WERI-Rb-1 (cell line): ENCODE measurements around the gene LZTFL1.

Source experiments
- DNase-seq: peaks from one replicate; pipeline ENCODE4 v3.0.0-alpha.2; 2020
- H3K27ac ChIP-seq: fragments of 250-450 bp; sonication (Bioruptor Pico); 2 replicates; pipeline ENCODE4 v1.5.1; 2020; ENCODE audit warnings: mild to moderate bottlenecking, moderate library complexity
- H3K27me3 ChIP-seq: fragments of 250-450 bp; sonication (Bioruptor Pico); 2 replicates; pipeline ENCODE4 v1.5.1; 2021; ENCODE audit warnings: mild to moderate bottlenecking, low read depth, moderate library complexity; ENCODE audit not compliant: insufficient read depth, severe bottlenecking
- H3K36me3 ChIP-seq: fragments of 250-450 bp; sonication (Bioruptor Pico); 2 replicates; pipeline ENCODE4 v1.5.1; 2020; ENCODE audit warnings: mild to moderate bottlenecking, moderate library complexity
- H3K4me3 ChIP-seq: 2 replicates; pipeline ENCODE4 v1.5.1; 2011; ENCODE audit warnings: low read depth, mild to moderate bottlenecking, control low read depth, low read length
- H3K9me3 ChIP-seq: fragments of 250-450 bp; sonication (Bioruptor Pico); 2 replicates; pipeline ENCODE4 v1.5.1; 2021; ENCODE audit warnings: mild to moderate bottlenecking, moderate library complexity; ENCODE audit not compliant: severe bottlenecking
- CTCF ChIP-seq: IDR thresholded peaks from 2 replicates; pipeline ENCODE4 v1.5.1; 2011; ENCODE audit warnings: low read depth, mild to moderate bottlenecking, control low read depth, inconsistent platforms, low read length

LZTFL1 gene

GRCh38 chr3:45802146-45802545 is 39.8 kb downstream of the LZTFL1 start:
- Histone ChIP-seq H3K4me3 (no peak overlapping the region), H3K9me3 (no peaks in the 10 kb centered on the region), H3K36me3 (no peaks in the 10 kb centered on the region), H3K27me3 (peaks cover 4% of the 10 kb centered on the region), H3K27ac (no peak overlapping the region)
- TF ChIP-seq CTCF, result no peak
- DNase-seq, result no peak

- Histone ChIP-seq H3K27ac (no peak overlapping the region), H3K27me3 (peaks cover 19% of the 10 kb centered on the region), H3K4me3 (no peak overlapping the region), H3K9me3 (no peaks in the 10 kb centered on the region), H3K36me3 (no peaks in the 10 kb centered on the region)
- TF ChIP-seq CTCF, result no peak
- no peak for DNase-seq
Measured at GRCh38 chr3:45800611-45801010, 41.3 kb downstream of the LZTFL1 start.

- H3K4me3 ChIP-seq, result no peak overlapping the region
- no peaks in the 10 kb centered on the region for H3K9me3 ChIP-seq
- no peak for DNase-seq
- H3K27ac ChIP-seq, result no peak overlapping the region
- peaks cover 23% of the 10 kb centered on the region for H3K27me3 ChIP-seq
- H3K36me3 ChIP-seq, result no peaks in the 10 kb centered on the region
- no peak for TF ChIP-seq CTCF
Measured at GRCh38 chr3:45799586-45799985, 42.3 kb downstream of the LZTFL1 start.

GRCh38 chr3:45798034-45798433 is 43.9 kb downstream of the LZTFL1 start:
- TF ChIP-seq CTCF, result no peak
- Histone ChIP-seq H3K9me3 (no peaks in the 10 kb centered on the region), H3K4me3 (no peak overlapping the region), H3K27ac (no peak overlapping the region), H3K27me3 (peaks cover 33% of the 10 kb centered on the region), H3K36me3 (no peaks in the 10 kb centered on the region)
- DNase-seq, result no peak

- no peak for TF ChIP-seq CTCF
- no peaks in the 10 kb centered on the region for H3K36me3 ChIP-seq
- no peak overlapping the region for H3K27ac ChIP-seq
- H3K27me3 ChIP-seq, result peaks cover 36% of the 10 kb centered on the region
- DNase-seq, result no peak
- no peaks in the 10 kb centered on the region for H3K9me3 ChIP-seq
- no peak overlapping the region for H3K4me3 ChIP-seq
Measured at GRCh38 chr3:45796902-45797637, 44.8 kb downstream of the LZTFL1 start.
